ENCODE data around the gene ZNF439.
A peak's percentile ranks its signal among the peaks of the same experiment; 100 is the strongest.
"Not testable (repeated sequence)": the region's sequence is repeated elsewhere in the genome, so short reads cannot be mapped to it uniquely, and the experiment has no call there.

Gene ZNF439

DNA sequence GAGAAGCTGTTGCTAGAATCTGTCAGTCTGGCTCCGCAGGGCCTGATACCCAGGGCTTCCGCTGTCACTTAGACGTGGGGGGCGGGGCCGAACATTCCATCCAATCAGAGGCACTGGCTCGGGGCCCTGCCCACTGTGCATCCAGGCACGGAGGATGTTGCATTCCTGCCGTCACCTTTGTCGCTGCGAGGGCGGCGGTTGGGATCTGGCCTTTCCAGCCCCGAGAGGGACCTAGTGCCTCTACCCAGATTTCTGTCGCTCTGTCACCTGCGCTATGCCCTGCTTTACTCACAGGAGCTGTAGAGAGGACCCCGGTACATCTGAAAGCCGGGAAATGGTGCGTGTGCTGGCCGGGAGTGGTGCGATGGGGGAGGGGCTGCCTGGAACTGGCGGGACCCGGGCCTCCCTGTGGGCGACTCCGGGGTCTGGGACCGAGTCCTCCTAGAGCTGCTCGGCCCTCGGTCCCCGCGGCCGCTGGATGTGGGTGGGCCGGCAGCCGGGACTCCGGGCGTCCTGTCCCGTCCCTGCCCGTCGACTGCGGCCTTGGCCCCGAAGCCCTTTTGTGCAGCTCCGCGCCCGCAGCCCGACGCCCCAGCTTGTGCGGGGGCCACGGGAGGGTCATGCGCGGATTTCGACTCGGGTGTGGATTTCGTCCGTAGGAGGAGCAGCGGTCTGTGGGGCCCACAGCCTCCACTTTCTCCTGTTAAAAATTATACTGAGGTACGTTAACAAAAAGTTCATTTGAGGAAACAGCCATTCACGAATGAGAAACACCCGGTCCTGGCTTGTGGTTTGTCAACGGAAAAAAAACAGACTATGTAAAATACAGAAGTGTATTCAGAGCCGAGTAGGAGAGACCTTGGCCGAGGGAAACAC lies at the start of gene ZNF439:
TSS of gene ZNF439 (plus strand) at position 133 of the 876 bp plus-strand sequence. CDS start at position 275, 142 bp downstream.
- peak; percentile 78 for DNase-seq (ENCODE audit: low read depth)

DNA sequence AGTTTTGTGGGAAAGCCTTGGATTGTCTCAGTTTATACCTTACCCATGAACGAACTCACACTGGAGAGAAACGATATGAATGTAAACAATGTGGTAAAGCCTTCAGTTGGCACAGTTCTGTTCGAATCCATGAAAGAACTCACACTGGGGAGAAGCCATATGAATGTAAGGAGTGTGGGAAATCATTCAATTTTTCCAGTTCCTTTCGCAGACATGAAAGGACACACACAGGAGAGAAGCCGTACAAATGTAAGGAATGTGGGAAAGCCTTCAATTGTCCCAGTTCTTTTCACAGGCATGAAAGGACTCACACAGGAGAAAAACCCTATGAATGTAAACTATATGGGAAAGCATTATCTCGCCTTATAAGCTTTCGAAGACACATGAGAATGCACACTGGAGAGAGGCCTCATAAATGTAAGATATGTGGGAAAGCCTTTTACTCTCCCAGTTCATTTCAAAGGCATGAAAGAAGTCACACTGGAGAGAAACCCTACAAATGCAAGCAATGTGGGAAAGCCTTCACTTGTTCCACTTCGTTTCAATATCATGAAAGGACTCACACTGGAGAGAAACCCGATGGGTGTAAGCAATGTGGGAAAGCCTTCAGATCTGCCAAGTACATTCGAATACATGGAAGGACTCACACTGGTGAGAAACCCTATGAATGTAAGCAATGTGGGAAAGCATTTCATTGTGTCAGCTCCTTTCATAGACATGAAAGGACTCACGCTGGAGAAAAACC lies 42.0 kb upstream of the ZNF439 start:
- DNase-seq (ENCODE audit: low read depth): no peak

DNA sequence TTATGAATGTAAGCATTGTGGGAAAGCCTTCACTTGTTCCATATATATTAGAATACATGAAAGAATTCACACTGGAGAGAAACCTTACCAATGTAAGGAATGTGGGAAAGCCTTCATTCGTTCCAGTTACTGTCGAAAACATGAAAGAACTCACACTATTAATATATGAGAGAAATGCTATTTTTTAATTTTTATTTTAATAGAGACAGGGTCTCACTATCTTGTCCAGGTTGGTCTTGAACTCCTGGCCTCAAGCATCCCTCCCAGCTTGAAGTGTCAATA lies 41.5 kb upstream of the ZNF439 start:
- DNase-seq (ENCODE audit: low read depth): no peak

DNA sequence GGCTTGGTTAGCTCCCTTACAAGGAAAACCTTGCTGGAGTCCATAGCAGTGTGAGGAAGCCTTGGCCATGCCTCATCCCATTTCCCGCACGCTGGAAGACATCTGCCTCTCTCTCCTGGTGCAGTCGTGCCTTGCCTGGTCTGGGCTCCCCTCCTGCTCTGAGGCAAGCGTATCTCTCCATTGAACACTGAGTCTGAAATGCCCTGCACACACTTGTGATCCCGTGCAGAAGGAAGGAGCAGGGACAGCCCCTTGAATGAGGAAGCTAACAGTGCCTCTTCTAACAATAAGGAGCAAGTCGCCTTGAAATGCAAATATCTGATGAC lies 34.9 kb upstream of the ZNF439 start:
- no peak for DNase-seq (ENCODE audit: low read depth)

DNA sequence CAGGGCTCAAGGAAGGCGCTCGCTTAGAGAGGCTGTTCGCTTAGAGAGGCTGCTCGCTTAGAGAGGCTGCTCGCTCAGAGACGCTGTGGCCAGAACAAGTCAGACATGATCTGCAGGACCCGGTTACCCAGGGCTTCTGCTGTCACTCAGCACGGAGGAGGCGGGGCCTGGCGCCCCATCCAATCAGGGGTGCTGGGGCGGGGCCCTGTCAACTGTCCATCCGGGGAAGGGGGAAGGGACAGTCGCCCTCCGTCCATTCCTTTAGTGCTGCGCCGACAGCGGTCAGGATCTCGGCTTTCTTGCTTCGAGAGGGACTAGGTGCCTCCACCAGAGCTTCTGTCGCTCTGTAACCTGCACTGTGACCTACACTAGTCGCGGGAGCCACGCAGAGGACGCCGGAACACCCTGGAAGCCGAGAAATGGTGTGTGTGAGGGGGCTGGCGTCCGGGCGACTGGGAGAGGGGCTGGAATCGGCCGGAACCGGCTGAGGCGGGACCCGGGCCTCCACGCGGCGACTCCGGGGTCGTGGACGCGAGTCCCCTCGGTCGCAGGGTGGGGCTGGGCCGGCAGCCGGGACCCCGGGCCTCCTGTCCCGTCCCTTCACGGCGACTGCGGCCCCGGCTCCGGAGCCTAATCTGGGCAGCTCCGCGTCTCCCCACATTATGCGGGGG lies 34.4 kb upstream of the ZNF439 start, which contains the start of gene ZNF440:
TSS of gene ZNF440 (plus strand) at position 245 of the 671 bp plus-strand sequence. CDS start at position 420, 175 bp downstream.
- DNase-seq (ENCODE audit: low read depth): peak; percentile 94

DNA sequence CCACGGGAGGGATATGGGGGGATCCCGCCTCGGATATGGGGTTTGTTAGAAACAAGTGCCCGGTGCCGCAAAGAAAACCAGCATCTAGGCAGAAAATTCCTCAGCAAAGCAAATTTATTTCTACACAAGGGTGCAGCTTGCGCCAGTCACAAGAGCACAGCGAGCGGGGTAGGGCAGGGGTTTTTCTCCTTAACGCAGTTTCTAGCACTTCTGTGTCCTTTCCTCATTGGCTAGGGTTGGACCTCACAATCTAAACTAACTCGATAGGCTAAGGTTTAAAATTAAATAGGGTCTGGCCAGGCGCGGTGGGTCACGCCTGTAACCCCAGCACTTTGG lies 33.9 kb upstream of the ZNF439 start:
- DNase-seq (ENCODE audit: low read depth): peak; percentile 51

DNA sequence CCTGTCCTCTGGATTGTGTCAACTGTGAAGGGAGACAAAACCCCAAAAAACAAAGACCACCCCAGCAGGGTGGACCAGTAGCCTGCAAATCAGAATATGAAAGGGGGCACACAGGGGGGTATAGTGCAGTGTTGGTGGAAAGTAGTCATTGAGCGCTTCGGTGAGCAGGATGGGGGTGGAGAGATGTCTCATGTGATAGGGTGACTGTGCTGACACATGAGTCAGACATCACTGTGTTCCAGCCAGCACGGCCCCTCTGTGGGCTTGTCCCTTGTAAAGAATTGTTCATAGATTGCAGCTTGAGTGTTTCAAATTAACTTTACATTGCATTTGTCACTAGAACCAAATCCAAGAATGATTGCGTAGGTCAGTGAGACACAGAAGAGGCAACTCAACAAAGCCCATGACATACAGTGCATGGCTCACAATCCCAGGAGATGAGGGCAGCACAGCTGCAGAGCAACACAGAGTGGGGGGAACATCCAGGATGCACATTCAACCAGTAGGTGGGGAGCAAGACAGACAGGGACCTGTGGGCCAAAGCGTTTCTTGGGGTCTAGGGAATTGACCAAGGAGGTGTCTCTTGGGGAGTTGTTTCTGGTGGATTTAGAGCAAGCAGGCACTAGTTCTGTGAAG lies 26.9 kb upstream of the ZNF439 start:
- peak; percentile 29 for DNase-seq (ENCODE audit: low read depth)

DNA sequence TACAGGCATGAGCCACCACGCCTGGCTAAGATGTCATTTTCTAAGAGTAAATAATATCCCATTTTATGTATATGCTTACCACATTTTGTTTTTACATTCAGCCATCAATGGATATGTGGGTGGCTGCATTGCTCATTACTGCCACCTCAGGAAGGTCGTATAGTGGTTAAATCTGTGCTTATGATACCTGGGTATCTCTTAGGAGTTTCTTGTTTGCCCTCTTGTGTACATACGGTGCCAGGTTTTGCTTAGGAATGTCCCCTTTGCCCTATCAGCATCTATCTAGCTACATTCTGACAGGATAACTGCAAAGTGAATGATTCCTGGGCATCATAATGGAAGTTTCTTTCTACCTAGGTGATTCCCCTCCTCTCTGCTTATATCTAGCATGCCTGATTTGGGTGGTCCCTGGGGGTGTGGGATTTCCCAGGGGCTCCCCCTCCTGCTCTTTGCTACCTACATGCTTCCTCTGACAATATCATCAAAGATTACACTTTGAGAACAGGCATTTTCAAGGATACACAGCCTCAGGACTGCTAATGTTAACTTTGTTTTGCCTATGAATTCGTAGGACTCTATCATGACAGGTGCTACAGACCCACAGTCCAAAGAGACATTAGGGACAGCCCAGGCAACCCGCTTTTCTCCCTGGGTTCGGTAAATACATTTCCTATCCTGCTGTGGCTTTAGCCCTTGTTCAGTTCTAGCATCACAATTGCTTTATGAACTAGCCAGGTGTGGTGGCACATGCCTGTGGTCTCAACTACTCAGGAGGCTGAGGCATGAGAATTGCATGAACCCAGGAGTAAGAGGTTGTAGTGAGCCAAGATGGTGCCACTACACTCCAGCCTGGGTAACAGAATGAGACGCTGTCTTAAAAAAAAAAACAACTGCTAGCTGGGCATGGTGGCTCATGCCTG lies 19.3 kb upstream of the ZNF439 start:
- not testable (repeated sequence) for DNase-seq (ENCODE audit: low read depth)

DNA sequence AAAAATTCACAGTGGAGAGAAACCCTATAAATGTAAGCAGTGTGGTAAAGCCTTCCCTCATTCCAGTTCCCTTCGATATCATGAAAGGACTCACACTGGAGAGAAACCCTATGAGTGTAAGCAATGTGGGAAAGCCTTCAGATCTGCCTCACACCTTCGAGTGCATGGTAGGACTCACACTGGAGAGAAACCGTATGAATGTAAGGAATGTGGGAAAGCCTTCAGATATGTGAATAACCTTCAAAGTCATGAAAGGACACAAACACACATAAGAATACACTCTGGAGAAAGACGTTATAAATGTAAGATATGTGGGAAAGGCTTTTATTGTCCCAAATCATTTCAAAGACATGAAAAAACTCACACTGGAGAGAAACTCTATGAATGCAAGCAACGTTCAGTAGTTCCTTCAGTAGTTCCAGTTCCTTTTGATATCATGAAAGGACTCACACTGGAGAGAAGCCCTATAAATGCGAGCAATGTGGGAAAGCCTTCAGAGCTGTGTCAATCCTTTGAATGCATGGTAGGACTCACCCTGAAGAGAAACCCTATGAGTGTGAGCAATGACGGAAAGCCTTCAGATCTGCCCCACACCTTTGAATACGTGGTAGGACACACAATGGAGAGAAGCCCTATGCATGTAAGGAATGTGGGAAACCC lies 16.1 kb upstream of the ZNF439 start:
- peak; percentile 8 for DNase-seq (ENCODE audit: low read depth)

DNA sequence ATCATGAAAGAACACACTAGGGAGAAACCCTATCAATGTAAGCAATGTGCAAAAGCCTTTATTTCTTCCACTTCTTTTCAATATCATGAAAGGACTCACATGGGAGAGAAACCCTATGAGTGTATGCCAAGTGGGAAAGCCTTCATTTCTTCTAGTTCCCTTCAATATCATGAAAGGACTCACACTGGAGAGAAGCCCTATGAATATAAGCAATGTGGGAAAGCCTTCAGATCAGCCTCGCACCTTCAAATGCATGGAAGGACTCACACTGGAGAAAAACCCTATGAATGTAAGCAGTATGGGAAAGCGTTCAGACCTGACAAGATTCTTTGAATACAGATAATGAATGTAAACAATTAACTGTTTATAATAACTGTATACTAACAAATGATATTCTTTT lies 15.0 kb upstream of the ZNF439 start:
- DNase-seq (ENCODE audit: low read depth): no peak

DNA sequence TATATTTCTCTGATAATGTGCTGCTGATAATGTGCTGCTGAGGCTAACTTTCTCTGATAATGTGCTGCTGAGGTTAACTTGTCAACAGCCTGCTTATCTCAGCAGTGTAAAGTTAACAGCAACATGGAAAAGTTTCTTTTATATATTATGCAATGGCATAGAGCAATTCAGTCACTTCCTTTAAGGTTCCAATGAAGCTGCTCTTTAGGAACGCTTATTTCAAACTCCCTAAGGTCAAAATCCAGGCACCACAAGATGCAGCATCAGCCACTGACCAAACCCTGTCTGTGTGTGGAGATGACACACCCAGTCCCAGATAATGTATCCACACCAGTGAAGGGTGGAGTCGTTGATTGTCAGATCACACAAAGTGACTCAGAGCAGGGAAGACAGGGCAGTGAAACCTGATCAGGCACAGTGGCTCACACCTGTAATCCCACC lies 12.9 kb upstream of the ZNF439 start:
- DNase-seq (ENCODE audit: low read depth): not testable (repeated sequence)

DNA sequence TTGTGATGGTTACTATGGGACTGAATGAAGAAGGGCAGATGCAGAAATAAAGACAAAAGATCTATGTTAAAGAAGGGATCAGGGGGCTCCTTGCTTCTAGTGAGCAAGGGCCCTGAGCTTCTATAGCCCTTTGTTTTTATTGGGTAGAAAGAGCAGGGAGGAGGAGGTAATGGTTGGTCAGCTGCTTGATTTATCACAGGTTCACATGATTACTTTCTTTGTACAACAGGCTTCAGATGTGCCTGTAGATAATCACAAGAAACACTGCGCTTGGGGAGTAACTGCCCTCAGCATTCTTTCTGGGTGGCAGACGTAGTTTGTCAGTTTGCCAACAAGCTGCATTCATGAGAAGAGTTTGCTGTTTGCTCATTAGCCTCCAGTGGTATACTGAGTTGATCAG lies 4.8 kb upstream of the ZNF439 start:
- no peak for DNase-seq (ENCODE audit: low read depth)

DNA sequence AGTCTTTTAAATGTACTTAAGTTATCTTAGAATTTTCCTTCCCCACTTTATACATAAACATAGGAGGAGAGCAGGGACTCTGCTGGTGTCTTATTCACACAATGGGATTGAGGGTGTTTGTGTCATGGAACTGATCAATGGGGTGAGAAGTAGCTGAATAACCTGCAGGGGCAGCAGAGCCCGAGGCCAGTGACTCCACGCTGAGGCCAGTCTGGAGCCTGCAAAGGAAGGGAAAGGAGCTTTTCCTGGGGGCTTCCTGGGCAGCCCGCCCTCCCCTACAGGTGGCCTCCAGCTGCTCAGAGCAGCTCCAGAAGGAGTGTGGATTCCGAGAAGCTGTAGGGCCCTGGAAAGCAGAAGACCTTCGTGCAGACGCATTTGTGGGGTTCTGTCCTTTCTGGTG lies 911 bp upstream of the ZNF439 start:
- DNase-seq (ENCODE audit: low read depth): not testable (repeated sequence)

DNA sequence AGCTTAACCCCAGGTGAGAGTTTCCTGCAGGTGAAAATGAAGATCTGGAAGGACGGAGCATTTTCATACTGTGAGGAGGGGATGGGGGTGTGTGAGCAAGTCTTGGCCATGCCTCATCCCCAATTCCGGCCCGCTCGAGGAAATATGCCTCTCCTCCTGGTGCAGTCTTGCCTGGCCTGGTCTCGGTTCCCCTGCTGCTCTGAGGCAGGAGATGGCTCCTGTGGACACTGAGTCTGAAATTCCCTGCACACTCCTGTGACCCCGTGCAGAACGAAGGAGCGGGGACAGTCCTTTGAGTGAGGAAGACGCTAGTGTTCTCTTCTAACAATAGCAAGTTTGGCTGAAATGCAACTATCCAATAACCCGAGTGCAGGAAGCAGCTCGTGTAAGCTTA lies 329 bp upstream of the ZNF439 start:
- DNase-seq (ENCODE audit: low read depth): no peak

DNA sequence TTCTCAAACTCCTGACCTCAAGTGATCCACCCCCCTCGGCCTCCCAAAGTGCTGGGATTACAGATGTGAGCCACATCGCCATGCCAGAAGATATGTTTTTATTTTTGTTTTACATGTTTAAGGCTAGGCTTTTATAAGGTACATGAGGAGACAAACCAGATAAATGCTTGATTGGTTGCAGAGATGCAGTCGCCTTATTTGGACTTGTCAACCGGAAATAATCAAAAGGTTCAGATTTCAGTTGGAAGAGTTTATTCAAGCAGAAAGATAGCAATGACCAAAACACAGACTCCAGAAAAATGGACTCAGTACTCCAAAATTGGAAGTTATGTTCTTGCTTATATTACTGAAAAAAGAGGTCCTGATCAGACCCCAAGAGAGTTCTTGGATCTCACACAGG lies 1.8 kb downstream of the ZNF439 start:
- DNase-seq (ENCODE audit: low read depth): not testable (repeated sequence)

DNA sequence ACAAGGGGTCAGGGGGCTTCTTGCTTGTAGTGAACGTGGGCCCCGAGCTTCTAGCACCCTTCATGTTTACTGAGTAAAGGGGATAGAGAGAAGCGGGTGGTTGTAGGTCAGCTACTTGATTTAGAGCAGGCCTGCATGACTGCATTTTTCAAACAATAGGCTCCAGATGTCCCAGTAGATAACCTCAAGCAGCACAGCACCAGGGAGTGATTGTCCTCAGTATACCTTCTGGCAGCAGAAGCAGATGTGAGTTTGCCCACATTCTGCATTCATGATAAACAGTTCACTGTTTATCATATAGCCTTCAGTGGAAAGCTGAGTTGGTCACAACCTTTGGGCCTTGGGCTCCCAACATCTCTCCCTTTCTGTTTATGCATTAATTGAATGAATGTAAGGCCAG lies 4.8 kb downstream of the ZNF439 start:
- DNase-seq (ENCODE audit: low read depth): no peak

DNA sequence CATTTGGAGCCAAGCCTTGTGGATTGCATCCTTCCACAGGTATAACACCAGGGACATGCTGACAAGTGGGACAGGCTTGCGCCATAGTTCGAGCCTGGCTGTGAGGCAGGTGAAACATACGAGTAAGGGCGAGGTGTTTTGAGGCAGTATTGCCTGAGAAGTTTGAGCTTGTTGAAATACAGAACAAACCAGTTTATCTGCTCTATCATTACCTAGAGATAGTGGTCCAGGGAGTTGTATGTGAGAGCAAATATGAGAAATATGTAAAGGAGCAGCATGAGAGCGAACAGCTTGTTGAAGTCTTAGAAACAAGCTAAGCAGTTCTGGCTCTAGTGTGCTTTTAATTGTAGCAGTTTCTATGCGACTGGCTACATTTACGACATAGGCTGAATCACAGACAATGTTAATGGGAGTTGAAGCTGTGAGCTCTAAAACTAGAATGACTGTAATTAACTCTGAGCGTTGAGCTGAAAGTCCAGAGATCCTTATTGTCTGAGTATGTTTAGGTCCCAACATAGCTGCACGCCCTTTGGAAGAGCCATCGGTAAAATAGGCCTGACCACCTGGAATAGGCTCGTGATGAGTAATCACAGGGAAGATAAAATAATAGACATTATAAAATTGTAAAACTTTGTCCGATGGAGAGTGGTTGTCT lies 8.2 kb downstream of the ZNF439 start:
- no peak for DNase-seq (ENCODE audit: low read depth)

DNA sequence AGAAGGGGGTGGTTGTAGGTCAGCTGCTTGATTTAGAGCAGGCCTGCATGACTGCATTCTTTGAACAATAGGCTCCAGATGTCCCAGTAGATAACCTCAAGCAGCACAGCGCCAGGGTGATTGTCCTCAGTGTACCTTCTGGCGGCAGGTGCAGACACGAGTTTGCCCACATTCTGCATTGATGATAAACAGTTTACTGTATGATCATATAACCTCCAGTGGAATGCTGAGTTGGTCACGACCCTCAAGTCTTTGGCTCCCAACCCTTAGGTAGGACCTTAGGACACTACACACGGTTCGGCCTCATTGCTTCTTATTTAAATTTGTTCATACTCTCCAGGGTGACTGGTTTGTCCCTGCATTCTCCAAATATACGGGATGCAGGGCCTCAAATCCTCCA lies 12.2 kb downstream of the ZNF439 start:
- DNase-seq (ENCODE audit: low read depth): no peak

DNA sequence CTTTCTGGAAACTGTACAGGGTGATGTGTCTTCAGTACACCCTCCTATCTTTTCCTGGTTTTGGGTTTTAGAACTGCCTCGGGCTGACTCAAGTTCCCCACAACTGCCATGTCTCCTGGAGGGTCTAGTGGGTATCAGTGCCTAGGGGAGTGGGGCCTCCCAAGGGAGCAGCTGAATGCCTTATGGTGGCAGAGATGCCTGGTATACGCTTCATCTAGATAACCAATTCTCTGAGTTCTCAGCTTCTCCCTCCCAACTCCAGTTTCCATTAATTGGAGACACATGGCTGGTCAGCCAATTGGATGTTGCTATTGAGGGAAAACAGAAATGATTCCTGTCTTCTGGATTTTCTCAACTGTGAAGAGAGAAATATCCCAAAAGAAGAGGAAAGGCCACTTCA lies 12.8 kb downstream of the ZNF439 start:
- DNase-seq (ENCODE audit: low read depth): no peak

DNA sequence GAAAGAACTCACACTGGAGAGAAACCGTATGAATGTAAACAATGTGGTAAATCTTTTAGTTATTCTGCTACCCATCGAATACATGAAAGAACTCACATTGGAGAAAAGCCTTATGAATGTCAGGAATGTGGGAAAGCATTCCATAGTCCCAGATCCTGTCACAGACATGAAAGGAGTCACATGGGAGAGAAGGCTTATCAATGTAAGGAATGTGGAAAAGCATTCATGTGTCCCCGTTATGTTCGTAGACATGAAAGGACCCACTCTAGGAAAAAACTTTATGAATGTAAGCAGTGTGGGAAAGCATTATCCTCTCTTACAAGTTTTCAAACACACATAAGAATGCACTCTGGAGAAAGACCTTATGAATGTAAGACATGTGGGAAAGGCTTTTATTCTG lies 19.2 kb downstream of the ZNF439 start:
- not testable (repeated sequence) for DNase-seq (ENCODE audit: low read depth)
